ENCODE results near the gene PPP1R14C.

GRCh38 chr6:150138638-150139037, 4.2 kb upstream of the PPP1R14C start:
- TF ChIP-seq SMC3 (IDR thresholded peaks at IDR 0.05; ENCODE audit: low read length): no peak
- TF ChIP-seq USF2 (IDR thresholded peaks at IDR 0.05; ENCODE audit: low read depth, low read length): no peak
- TF ChIP-seq USF2 (CRISPR knock-in tag; IDR thresholded peaks at IDR 0.05; ENCODE audit: borderline replicate concordance): no peak
- no peak for TF ChIP-seq CCAR2 (optimal IDR thresholded peaks at IDR 0.05; ENCODE audit: low read depth, low read length)

Measured in HepG2 (cell line).